K562 (cell line): ENCODE data around the gene NR0B2. TPM values are rescaled to one million over a fixed set of nuclear protein-coding genes. Genes with fewer than 3 reads are reported as not detected.

Experiments used
- BRF1 ChIP-seq: IDR thresholded peaks from 3 replicates; pipeline ENCODE4 v1.6.1; 2011; ENCODE audit warnings: borderline replicate concordance, mild to moderate bottlenecking; ENCODE audit not compliant: insufficient read length; ENCODE audit errors: extremely low read depth
- FIP1L1 ChIP-seq: fragments of 200-400 bp; formaldehyde crosslinking; IDR thresholded peaks from 2 replicates; pipeline ENCODE4 v1.6.1; 2018; ENCODE audit warnings: mild to moderate bottlenecking, low read depth, low read length; ENCODE audit not compliant: poor library complexity, severe bottlenecking
- HOXB6 ChIP-seq: fragments of 250-450 bp; sonication (Bioruptor Pico); IDR thresholded peaks from 2 replicates; pipeline ENCODE4 v1.5.1; 2022; ENCODE audit warnings: mild to moderate bottlenecking, borderline replicate concordance
- MGA ChIP-seq: fragments of 450-650 bp; IDR thresholded peaks from 2 replicates; pipeline ENCODE4 v1.6.1; 2016; ENCODE audit warnings: mild to moderate bottlenecking, moderate library complexity
- MTA1 ChIP-seq: fragments of 450-650 bp; IDR thresholded peaks from 2 replicates; pipeline ENCODE4 v1.6.1; 2017; ENCODE audit warnings: borderline replicate concordance
- NR2C2 ChIP-seq, 2 experiments: fragments of 200-800 bp in 1 of 2; sonication (Bioruptor generic) in 1 of 2; sonication (generic) in 1 of 2; formaldehyde crosslinking in 1 of 2; IDR thresholded peaks; 2 replicates each; pipeline versions ENCODE4 v1.6.1 to v1.8.0; 2016 to 2022; ENCODE audit warnings: mild to moderate bottlenecking in 1 of 2, missing compliant biosample characterization in 1 of 2, missing genetic modification characterization in 1 of 2, missing genetic modification reagents in 1 of 2
- RBM22 ChIP-seq: fragments of 200-400 bp; formaldehyde crosslinking; IDR thresholded peaks from 2 replicates; pipeline ENCODE4 v1.6.1; 2018; ENCODE audit warnings: low read length, low read depth; ENCODE audit not compliant: poor library complexity, severe bottlenecking
- U2AF2 ChIP-seq: fragments of 200-400 bp; formaldehyde crosslinking; optimal IDR thresholded peaks from 2 replicates; pipeline ENCODE3; 2017; ENCODE audit warnings: low read depth, mild to moderate bottlenecking, low read length
- XRCC5 ChIP-seq: fragments of 200-400 bp; formaldehyde crosslinking; IDR thresholded peaks from 2 replicates; pipeline ENCODE4 v1.6.1; 2017; ENCODE audit warnings: low read depth, mild to moderate bottlenecking, low read length
- ZBED1 ChIP-seq: IDR thresholded peaks from 2 replicates; pipeline ENCODE4 v1.6.1; 2014
- ZNF23 ChIP-seq: fragments of 250-450 bp; sonication (Bioruptor Pico); IDR thresholded peaks from 2 replicates; pipeline ENCODE4 v1.4.0; 2020; ENCODE audit warnings: mild to moderate bottlenecking
- ZNF274 ChIP-seq: IDR thresholded peaks from 2 replicates; pipeline ENCODE4 v1.6.1; 2011; ENCODE audit warnings: low read depth, mild to moderate bottlenecking, low read length, moderate library complexity, borderline replicate concordance
- ZNF324 ChIP-seq: fragments of 250-450 bp; sonication (Bioruptor Pico); IDR thresholded peaks from 2 replicates; pipeline ENCODE4 v1.4.0; 2020; ENCODE audit warnings: mild to moderate bottlenecking
- ZNF408 ChIP-seq: fragments of 250-450 bp; sonication (Bioruptor Pico); IDR thresholded peaks from 2 replicates; pipeline ENCODE4 v1.4.0; 2020; ENCODE audit warnings: low read depth, mild to moderate bottlenecking, moderate library complexity
- ZNF589 ChIP-seq: fragments of 200-800 bp; sonication (Bioruptor generic); IDR thresholded peaks from 2 replicates; pipeline ENCODE4 v1.6.1; 2016; ENCODE audit warnings: low read depth, missing genetic modification characterization, missing compliant biosample characterization
- polyA plus RNA-seq, 8 experiments: library from polyadenylated mRNA; depleted of rRNA in 4 of 8; stranded (reverse) in 5 of 8; unstranded in 3 of 8; fragments of >200 nt; fragmentation: Nextera tagmentation in 2 of 8; fragmentation: Illumina TruSeq in 1 of 8; extraction: Ambion mirVana in 2 of 8; extraction: Trizol in 1 of 8; gene quantifications; 2 replicates each; pipeline versions ENCODE4 v1.2.1 to v1.2.3, GENCODE V29; 2011 to 2014; ENCODE audit warnings: inconsistent platforms in 1 of 8, missing spikeins in 1 of 8
- total RNA-seq, 7 experiments: library from RNA; depleted of rRNA in 6 of 7; stranded (reverse); fragments of >200 nt in 6 of 7; fragmentation: Illumina TruSeq in 2 of 7; extraction: Trizol in 2 of 7; gene quantifications; 2 replicates each; pipeline versions ENCODE4 v1.2.1 to v1.2.3, GENCODE V29; 2011 to 2021; ENCODE audit warnings: low replicate concordance in 1 of 7

Gene NR0B2
- total and polyA plus RNA-seq, 9 of the 15 experiments (the other 6 are each of a cell fraction or from before 2014, with no cell fraction given) = not detected

DNA sequence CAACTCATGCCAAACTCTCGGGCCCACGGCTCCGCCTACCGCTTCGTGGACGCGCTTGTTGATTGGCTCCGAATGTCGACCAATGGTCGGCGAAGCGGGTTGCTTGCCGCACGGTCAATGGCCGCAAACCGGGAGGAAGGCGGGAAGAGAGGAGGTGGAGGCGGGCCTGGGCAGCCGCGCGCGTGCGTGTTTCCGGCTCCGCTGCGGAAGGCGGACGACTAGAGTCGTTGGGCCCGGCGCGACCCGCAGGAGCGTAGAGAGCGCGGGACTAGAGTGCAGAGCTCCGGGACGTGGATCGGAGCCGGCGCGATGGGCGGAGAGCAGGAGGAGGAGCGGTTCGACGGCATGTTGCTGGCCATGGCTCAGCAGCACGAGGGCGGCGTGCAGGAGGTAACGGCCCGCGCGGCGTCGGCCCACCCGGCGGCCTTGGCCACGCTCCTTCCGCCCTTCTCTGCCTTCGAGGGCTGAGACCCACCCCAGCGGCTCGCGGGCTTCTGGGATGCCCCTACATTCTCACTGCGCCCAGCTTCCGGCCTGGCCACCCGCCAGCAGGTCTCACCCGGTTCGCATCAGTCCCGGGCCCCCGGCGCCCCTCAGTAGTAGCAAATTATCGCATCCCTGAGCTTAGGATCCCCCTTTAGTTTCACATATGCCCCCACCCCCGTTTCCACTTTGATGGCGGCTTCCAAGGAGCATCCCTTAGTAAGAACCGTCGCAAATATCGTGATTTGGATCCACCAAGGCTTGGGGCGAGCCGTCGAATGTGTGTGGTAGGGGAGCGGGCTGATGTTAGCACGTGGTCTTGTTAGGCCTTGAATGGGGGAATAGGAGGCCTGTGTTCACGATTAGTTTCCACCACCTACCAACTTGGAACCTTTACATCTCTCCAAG lies 8.0 kb upstream of the NR0B2 start, which contains the start of gene NUDC (continued):
- peak; percentile 96 for TF ChIP-seq MGA
- TF ChIP-seq ZNF274 = no peak
- no peak for TF ChIP-seq BRF1
- TF ChIP-seq MTA1 = no peak
- no peak for TF ChIP-seq XRCC5
- no peak for TF ChIP-seq ZNF408 (CRISPR knock-in tag)
- TF ChIP-seq HOXB6 = no peak
- no peak for TF ChIP-seq U2AF2
- no peak for TF ChIP-seq ZNF589 (CRISPR knock-in tag)
- TF ChIP-seq RBM22 = peak; percentile 49
- no peak for TF ChIP-seq FIP1L1
- no peak for TF ChIP-seq ZBED1
- no peak for TF ChIP-seq ZNF23 (CRISPR knock-in tag)
- no peak for TF ChIP-seq ZNF324 (CRISPR knock-in tag)
- peak; percentile 72; the same call in 1 of the 2 replicates for TF ChIP-seq NR2C2 (CRISPR knock-in tag; IDR thresholded peaks at IDR 0.05)
- TF ChIP-seq NR2C2 (tag; IDR thresholded peaks at IDR 0.05) = peak; percentile 5; the same call in 1 of the 2 replicates
